Measurements from ENCODE around the gene EIF3K. TPM values are rescaled to one million over a fixed set of nuclear protein-coding genes. Genes with fewer than 3 reads are reported as not detected.

EIF3K gene
- total RNA-seq, 1 donor from 2014 or later: 304 TPM

DNA sequence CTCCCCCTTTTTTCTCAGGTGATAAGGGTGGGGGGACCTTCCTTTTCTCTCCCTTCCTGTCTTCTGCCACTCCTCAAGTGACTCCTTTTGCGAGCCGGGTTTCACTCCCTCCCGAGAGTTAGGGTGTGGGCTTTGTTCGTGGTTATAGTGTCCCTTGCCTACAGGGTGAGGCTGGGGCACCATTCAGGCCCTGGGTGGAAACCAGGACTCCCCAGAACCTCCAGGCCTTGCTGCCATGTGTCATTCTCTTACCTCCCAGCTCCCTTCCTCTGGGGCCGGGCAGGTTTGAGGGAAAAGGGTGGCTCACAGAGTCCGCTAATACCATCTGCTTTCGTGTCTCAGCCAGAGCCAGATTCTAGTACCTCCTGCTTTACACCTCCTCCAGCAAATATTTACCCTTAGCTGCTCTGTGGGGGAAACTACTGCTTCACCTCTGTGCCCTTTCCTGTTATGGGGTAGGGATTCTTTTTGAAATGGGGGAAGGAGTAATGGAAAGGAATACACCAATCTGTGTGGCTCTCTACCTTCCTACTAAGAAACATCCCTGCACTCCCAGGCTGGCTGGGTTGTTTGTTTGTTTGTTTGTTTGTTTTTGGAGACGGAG lies 31.3 kb downstream of the EIF3K start:
- peak; percentile 64 for ATAC-seq

DNA sequence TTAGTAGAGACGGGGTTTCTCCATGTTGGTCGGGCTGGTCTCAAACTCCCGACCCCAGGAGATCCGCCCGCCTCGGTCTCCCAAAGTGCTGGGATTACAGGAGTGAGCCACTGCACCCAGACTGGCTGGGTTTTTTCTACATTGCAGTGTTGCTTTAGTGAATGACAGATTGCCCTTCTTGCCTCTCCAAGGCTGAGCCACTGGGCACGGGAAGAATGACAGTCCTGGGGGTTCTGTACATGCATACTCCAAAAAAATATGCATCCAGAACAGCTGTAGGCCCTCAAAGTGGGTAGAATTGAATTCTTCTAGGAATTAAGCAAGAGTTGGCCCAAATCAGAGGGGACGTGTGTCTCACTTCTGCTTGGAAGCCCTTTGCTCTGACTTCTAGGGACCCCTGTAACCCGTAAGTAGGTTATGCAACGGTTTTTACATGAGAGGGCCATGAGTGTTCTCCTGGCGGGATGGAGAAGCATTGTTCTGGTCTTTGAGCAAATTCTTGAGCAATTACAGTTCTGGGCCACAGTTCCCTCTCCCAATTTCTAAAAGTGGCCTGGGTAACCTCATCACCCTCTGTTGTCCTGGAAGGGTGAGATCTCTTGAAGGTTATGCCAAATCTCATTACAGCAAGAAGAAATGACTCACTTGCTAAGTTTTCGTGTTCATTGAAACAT lies 32.1 kb downstream of the EIF3K start:
- no peak for ATAC-seq

- ATAC-seq: no peak
Observed at GRCh38 chr19:38653028-38653571, 34.1 kb downstream of the EIF3K start.

DNA sequence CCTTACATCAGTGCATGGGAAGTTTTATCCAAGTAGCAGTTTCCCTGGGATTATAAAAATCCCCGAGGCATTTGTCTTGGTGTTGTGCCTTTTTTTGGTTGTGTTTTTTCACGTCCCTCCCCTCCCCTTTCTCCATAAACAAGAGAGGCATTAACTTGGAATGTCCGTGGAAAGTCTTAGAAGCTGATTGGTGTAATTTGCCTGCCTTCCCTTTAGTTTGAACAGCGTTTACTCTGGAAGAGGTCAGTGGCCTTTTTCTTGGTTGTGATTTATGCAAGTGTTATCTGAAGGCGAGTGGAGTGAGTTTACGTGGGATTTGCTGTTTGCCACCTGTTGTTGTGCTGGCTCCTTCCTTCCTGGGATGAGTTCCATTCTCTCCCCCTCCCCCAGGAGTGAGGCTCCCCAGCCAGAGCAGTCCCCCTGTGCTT lies 35.7 kb downstream of the EIF3K start:
- no peak for ATAC-seq

DNA sequence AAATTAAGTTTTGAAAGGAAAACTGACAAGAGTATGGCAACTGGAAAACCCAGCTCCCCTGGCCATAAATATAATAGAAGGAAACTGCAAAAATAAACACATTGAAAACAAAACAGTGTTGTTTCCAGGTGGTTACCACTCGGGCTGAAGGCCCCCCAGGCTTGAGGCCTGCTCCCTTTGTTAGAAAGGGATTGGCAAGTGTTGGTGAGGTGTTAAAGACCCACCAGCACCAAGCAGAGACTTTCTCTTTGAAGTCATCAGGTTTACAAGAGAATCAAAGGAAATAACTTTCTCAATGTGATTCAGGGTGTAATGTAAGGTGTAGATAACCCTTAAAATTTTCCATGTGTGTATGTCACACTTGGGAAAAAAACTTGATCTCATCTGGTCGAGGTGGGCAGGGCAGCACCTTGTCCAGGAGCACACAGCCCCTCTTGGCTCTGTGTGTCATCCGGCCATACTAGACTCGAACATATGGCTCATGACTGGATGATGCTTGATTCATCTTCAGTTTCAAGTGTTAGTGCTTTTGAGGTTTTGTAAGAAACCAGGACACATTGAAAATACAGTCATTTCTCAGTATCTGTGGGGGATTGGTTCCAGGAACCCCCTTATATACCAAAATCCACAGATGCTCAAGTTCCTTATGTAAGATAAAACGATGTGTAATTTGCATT lies 36.3 kb downstream of the EIF3K start:
- ATAC-seq: no peak

DNA sequence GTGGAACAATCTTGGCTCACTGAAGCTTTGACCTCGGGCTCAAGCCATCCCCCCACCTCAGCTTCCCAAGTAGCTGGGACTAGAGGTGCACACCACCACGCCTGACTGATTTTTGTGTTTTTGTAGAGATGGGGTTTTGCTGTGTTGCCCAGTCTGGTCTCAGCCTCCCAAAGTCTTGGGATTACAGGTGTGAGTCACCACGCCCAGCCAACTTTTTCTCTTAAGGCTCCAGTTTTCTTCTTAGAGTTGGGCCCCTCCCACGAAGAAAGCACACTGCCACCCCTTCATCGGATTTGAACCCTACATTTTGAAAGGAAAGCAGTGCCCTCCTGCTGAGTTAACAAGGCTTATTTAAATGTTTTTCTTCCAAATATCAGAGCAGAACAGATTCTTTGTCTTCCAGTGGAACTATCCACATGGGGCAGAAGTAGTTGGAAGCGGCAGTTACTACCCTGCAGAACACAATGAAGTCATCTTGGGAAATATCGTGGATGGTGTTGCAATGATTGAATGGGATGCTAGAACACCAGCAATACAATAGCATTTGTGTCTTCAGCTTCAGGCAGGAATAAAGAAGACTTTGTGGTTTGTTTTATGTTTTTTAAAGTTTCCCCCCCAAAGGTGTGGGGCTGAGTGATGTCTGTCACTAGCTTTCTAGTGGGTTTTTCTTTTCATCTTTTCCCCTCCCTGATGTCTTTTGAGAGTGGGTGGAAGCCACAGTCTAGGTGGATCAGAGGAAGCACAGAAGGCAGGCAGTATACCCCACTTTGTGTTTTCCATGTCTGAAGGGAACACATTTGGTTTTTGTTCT lies 37.4 kb downstream of the EIF3K start:
- ATAC-seq: no peak

DNA sequence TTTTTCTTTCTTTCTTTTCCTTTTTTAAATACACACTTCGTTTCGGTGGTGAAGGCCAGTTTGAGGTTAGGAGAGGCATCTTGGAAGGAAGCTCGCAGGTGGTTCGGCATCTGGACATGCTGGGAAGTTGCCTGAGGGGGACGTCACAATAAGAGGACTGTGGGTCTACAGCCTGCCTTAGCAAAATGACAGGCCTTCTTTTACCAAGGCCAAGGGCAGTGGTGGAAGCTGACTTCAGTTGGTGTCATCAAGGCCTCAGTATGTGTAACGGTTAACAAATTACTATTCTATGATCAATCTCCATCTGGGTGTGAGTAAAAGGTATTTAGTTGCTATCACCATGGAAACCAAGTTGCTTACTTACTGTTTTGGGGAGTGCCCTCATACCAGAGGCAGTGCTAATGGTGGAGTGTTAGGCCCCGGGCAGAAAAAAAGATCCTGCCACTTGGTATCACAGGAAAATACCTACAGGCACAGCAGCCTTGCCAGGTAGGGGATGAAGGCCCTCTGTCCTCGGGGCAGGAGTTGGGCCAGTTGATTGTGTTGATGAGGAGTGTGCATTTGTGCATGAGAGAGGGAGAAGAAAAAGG lies 38.7 kb downstream of the EIF3K start:
- peak; percentile 72 for ATAC-seq

- ATAC-seq: peak; percentile 72
Observed at GRCh38 chr19:38658462-38659306, 39.7 kb downstream of the EIF3K start.

- no peak for ATAC-seq
Observed at GRCh38 chr19:38660724-38661123, 41.7 kb downstream of the EIF3K start.

GRCh38 chr19:38661136-38661535 lies 42.1 kb downstream of the EIF3K start:
- ATAC-seq: no peak

DNA sequence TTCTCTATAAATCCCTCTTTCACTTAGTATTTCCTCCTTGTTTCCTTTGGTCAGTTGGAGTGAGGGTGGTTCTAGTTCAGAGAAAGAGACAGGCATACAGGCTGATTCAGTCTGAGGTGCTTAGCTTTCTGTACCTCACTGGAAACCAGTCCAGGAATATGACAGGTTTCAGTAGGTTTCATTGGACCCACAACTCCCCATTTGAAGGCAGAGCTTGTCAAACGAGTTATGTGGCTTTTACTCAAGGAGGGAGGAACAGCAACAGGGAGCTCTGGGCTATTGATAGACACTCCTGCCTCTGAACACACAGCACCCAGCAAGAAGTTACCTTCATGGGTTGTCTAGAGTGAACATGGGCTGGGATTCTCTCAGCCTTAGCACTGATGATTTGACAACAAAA lies 43.0 kb downstream of the EIF3K start:
- ATAC-seq: peak; percentile 72

DNA sequence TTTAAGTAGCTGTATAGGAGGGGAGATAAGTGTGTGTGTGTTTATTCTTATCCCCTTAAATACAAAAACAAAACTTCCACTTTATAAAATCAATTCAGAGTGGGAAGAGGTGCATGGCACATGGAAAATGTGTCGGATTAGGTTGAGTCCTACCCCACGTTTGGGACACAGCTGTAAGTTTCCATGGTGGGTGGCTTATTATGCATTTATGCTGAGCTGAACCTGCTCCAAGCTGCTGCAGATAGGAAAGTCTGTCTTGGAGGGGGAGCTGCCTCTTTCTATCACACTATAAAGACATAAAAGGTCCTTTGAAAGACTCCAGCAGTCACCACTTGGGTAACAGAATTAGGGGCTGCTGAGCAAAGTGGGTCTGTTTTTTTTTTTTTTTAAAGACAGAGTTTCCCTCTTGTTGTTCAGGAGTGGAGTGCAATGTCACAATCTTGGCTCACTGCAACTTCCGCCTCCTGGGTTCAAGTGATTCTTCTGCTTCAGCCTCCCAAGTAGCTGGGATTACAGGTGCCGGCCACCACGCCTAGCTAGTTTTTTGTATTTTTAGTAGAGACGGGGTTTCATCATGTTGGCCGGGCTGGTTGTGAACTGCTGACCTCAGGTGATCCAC lies 43.7 kb downstream of the EIF3K start:
- no peak for ATAC-seq

DNA sequence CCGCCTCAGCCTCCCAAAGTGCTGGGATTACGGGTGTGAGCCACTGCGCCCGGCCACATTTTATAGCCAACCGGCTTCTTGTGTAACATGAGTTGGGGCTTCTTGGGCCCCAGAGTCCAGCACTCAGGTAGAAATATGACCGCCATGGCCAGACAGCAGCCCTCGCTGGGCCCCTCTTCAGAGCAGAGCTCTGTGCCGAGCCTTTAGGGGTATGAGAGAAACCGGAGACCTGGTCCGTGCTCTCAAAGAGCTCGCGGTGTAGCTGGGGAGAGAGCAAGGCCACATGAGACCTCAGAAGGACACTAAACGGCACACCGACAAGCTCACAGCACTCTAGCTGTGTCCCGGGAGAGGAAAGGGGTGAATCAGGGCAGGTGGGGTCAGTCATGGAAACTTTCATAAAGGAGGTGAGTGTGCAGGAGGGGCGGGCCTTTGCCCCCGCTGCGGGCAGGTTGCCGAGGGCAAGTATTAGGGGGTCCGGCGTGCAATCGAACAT lies 44.2 kb downstream of the EIF3K start:
- no peak for ATAC-seq

DNA sequence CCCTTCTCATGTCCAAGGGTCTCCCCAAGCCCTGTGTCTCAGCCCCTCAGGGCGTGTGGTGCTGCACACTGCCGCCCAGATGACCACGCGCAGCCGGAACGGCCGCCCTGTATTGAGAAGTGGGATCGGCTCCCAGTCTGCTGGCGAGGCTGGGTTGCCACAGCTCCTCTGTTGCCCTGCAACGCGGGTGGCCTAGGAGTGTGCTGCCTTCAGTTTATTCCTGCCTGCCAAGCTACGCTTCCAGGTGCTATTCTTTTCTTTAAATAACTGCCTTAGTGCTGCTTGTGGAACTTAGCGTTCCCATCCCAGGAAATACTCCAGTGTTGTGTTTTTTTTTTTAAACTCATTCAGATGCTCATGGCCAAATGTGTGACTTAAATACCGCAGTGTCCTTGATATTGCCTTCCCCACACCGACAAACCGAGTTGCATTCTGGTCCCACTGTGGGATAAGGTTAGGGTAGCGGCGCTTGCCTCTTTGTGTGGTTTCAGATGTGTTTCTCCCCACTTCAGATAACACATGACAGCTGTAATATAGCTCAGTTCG lies 45.0 kb downstream of the EIF3K start:
- no peak for ATAC-seq

GRCh38 chr19:38664503-38665211 lies 45.7 kb downstream of the EIF3K start:
- ATAC-seq: no peak

DNA sequence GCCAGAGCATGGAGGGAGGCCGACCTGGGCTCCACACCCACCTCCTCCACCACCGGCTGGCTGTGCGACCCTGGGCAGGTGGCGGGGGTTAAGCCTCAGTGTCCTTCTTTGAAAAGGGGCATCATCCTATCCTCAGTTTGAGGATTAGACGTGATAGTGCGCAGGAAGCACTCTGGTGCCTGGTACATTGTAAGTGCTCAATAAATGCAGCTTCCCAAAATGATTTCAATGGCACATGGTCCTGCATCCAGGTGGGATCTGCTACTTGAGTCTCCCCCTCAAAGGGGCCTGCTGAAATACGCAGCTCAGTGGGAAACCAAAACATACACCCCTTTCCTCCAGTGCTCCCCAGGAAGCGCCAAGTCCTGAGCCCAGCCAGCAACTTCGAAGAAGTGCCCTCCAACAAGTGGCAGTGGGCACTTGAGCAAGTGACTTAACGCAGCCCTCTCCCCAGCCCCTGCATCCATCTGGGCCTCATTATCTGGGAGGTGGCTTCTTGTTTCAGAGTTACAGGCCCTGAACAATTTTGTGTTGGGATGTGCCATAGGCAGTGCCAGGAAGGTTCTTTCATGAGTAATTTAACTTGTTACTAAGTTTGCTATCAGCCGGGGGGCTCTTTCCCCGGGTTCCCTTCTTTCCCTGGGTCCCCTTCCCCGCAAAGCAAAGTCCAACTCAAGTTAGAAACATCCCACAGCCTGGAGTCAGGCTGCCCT lies 46.4 kb downstream of the EIF3K start:
- no peak for ATAC-seq

GRCh38 chr19:38665950-38666662 lies 47.1 kb downstream of the EIF3K start:
- no peak for ATAC-seq

Measured in esophagus mucosa (tissue), 1 donor.